Prostate gland (tissue), 2 donors: ENCODE results near the gene LRRC74B.

Source experiments
- POLR2A ChIP-seq: fragments of 450-650 bp; IDR thresholded peaks from one replicate; pipeline ENCODE4 v1.6.1; 2016; ENCODE audit warnings: antibody characterized with exemption, mild to moderate bottlenecking
- POLR2AphosphoS5 ChIP-seq: sonication (generic); formaldehyde crosslinking; IDR thresholded peaks from one replicate; pipeline ENCODE4 v1.6.1; 2017; ENCODE audit warnings: antibody characterized with exemption
- TF ChIP-seq, protein P1 (sequence below), 4 experiments: fragments of 200-600 bp in 2 of 4; fragments of 450-650 bp in 2 of 4; sonication (generic) in 2 of 4; IDR thresholded peaks; 1 replicate in 3 of 4; 2 replicates in 1 of 4; pipeline ENCODE4 v1.5.1; 2016 to 2019; ENCODE audit warnings: antibody characterized with exemption in 4 of 4, mild to moderate bottlenecking in 2 of 4, moderate library complexity in 2 of 4

- no peak for TF ChIP-seq POLR2AphosphoS5
- TF ChIP-seq, protein P1, sequence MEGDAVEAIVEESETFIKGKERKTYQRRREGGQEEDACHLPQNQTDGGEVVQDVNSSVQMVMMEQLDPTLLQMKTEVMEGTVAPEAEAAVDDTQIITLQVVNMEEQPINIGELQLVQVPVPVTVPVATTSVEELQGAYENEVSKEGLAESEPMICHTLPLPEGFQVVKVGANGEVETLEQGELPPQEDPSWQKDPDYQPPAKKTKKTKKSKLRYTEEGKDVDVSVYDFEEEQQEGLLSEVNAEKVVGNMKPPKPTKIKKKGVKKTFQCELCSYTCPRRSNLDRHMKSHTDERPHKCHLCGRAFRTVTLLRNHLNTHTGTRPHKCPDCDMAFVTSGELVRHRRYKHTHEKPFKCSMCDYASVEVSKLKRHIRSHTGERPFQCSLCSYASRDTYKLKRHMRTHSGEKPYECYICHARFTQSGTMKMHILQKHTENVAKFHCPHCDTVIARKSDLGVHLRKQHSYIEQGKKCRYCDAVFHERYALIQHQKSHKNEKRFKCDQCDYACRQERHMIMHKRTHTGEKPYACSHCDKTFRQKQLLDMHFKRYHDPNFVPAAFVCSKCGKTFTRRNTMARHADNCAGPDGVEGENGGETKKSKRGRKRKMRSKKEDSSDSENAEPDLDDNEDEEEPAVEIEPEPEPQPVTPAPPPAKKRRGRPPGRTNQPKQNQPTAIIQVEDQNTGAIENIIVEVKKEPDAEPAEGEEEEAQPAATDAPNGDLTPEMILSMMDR (IDR thresholded peaks at IDR 0.05), result no peak
- no peak for TF ChIP-seq POLR2A
Measured at GRCh38 chr22:21051145-21051830, 5.5 kb downstream of the LRRC74B start.
